Vagina (tissue), 2 donors: ENCODE measurements around the gene SRSF3. TPM values are rescaled to one million over a fixed set of nuclear protein-coding genes. Genes with fewer than 3 reads are reported as not detected.

ENCODE experiments used
- DNase-seq, 2 donors: peaks; one replicate each; pipeline ENCODE4 v3.0.0-alpha.2; 2017; ENCODE audit errors: extremely low spot score in 2 of 2
- H3K27ac ChIP-seq: fragments of 200-600 bp; sonication (generic); one replicate; pipeline ENCODE4 v1.5.1; 2019
- H3K27me3 ChIP-seq: fragments of 200-600 bp; sonication (generic); one replicate; pipeline ENCODE4 v1.5.1; 2019
- H3K36me3 ChIP-seq, 2 donors: fragments of 200-600 bp; sonication (generic); one replicate each; pipeline ENCODE4 v1.5.1; 2017 to 2019
- H3K4me1 ChIP-seq: fragments of 200-600 bp; sonication (generic); one replicate; pipeline ENCODE4 v1.5.1; 2019
- H3K4me3 ChIP-seq, 2 donors: fragments of 200-600 bp; sonication (generic); 1 replicate in 1 of 2; 2 replicates in 1 of 2; pipeline ENCODE4 v1.5.1; 2016 to 2019
- H3K9me3 ChIP-seq: fragments of 200-600 bp; sonication (generic); one replicate; pipeline ENCODE4 v1.5.1; 2019
- CTCF ChIP-seq, 3 experiments: fragments of 450-650 bp in 2 of 3; fragments of 200-600 bp in 1 of 3; sonication (generic) in 1 of 3; IDR thresholded peaks; one replicate each; pipeline ENCODE4 v1.5.1; 2017 to 2019; ENCODE audit warnings: antibody characterized with exemption in 3 of 3, mild to moderate bottlenecking in 2 of 3, moderate library complexity in 2 of 3
- POLR2A ChIP-seq, 2 donors: fragments of 450-650 bp; IDR thresholded peaks; one replicate each; pipeline ENCODE4 v1.6.1; 2017; ENCODE audit warnings: antibody characterized with exemption in 2 of 2, mild to moderate bottlenecking in 2 of 2, moderate library complexity in 2 of 2
- POLR2AphosphoS5 ChIP-seq, 2 donors: sonication (generic); formaldehyde crosslinking; IDR thresholded peaks; one replicate each; pipeline ENCODE4 v1.9.0; 2017; ENCODE audit warnings: antibody characterized with exemption in 2 of 2, mild to moderate bottlenecking in 2 of 2, low read depth in 1 of 2; ENCODE audit not compliant: insufficient read depth in 1 of 2
- intact Hi-C: fragments of 100-400 bp; cut with DNase I; formaldehyde crosslinking; loops from one replicate; pipeline ENCODE4 v1.15.1; 2023
- total RNA-seq: library from RNA; depleted of rRNA; stranded (reverse); fragments of >200 nt; gene quantifications from one replicate; pipeline ENCODE4 v1.2.3, GENCODE V29; 2016

SRSF3 gene
- total RNA-seq, 1 donor from 2014 or later: 144 TPM

GRCh38 chr6:36559011-36559793, 35.0 kb upstream of the SRSF3 start:
- Histone ChIP-seq H3K27ac (no peak overlapping the region), H3K4me3 (no peak overlapping the region), H3K9me3 (no peaks in the 10 kb centered on the region), H3K4me1 (no peaks in the 10 kb centered on the region), H3K36me3 (no peaks in the 10 kb centered on the region), H3K27me3 (no peaks in the 10 kb centered on the region)
- intact Hi-C loops: no loop called here
- no peak for DNase-seq
- TF ChIP-seq POLR2AphosphoS5 (IDR thresholded peaks at IDR 0.05; ENCODE audit: insufficient read depth in 1 of 2, low read depth in 1 of 2) (no peak), CTCF (IDR thresholded peaks at IDR 0.05) (no peak), POLR2A (IDR thresholded peaks at IDR 0.05) (no peak)

- TF ChIP-seq CTCF (IDR thresholded peaks at IDR 0.05): no peak
- TF ChIP-seq POLR2A (IDR thresholded peaks at IDR 0.05): no peak
- intact Hi-C loops: no loop called here
- H3K36me3 ChIP-seq: no peaks in the 10 kb centered on the region
Measured at GRCh38 chr6:36560822-36561221, 33.3 kb upstream of the SRSF3 start.

GRCh38 chr6:36563237-36563927, 30.8 kb upstream of the SRSF3 start:
- Histone ChIP-seq H3K27ac (no peak overlapping the region), H3K4me3 (no peak overlapping the region), H3K4me1 (no peaks in the 10 kb centered on the region), H3K27me3 (no peaks in the 10 kb centered on the region), H3K9me3 (no peaks in the 10 kb centered on the region), H3K36me3 (no peaks in the 10 kb centered on the region)
- intact Hi-C loops: no loop called here
- DNase-seq: no peak
- TF ChIP-seq POLR2A (IDR thresholded peaks at IDR 0.05) (no peak), CTCF (IDR thresholded peaks at IDR 0.05) (no peak), POLR2AphosphoS5 (IDR thresholded peaks at IDR 0.05; ENCODE audit: insufficient read depth in 1 of 2, low read depth in 1 of 2) (no peak)

More at GRCh38 chr6:36560822-36561221, 33.3 kb upstream of the SRSF3 start:
- no peaks in the 10 kb centered on the region for H3K4me1 ChIP-seq
- DNase-seq: no peak
- no peaks in the 10 kb centered on the region for H3K27me3 ChIP-seq
- no peaks in the 10 kb centered on the region for H3K9me3 ChIP-seq
- no peak overlapping the region for H3K4me3 ChIP-seq
- no peak overlapping the region for H3K27ac ChIP-seq

GRCh38 chr6:36563928-36564284, 30.3 kb upstream of the SRSF3 start:
- TF ChIP-seq POLR2A (IDR thresholded peaks at IDR 0.05): no peak
- TF ChIP-seq POLR2AphosphoS5 (IDR thresholded peaks at IDR 0.05; ENCODE audit: insufficient read depth in 1 of 2, low read depth in 1 of 2): no peak
- TF ChIP-seq CTCF (IDR thresholded peaks at IDR 0.05): no peak
- intact Hi-C loops: no loop called here
- no peak for DNase-seq
- H3K27me3 ChIP-seq: no peaks in the 10 kb centered on the region
- H3K9me3 ChIP-seq: no peaks in the 10 kb centered on the region
- no peaks in the 10 kb centered on the region for H3K36me3 ChIP-seq
- no peak overlapping the region for H3K4me3 ChIP-seq
- H3K27ac ChIP-seq: no peak overlapping the region
- H3K4me1 ChIP-seq: no peaks in the 10 kb centered on the region

GRCh38 chr6:36566418-36566905, 27.7 kb upstream of the SRSF3 start:
- Histone ChIP-seq H3K4me3 (no peak overlapping the region), H3K9me3 (no peaks in the 10 kb centered on the region), H3K27me3 (no peaks in the 10 kb centered on the region), H3K36me3 (no peaks in the 10 kb centered on the region), H3K4me1 (no peaks in the 10 kb centered on the region), H3K27ac (no peak overlapping the region)
- intact Hi-C loops: no loop called here
- no peak for DNase-seq
- TF ChIP-seq CTCF (IDR thresholded peaks at IDR 0.05) (no peak), POLR2A (IDR thresholded peaks at IDR 0.05) (no peak), POLR2AphosphoS5 (IDR thresholded peaks at IDR 0.05; ENCODE audit: insufficient read depth in 1 of 2, low read depth in 1 of 2) (no peak)
